Fibroblast of villous mesenchyme (primary cell): ENCODE results near the gene ABCA9. TPM values are rescaled to one million over a fixed set of nuclear protein-coding genes. Genes with fewer than 3 reads are reported as not detected.

Experiments used
- DNase-seq: peaks from one replicate; pipeline ENCODE4 v3.0.0-alpha.2; 2010; ENCODE audit warnings: low read depth
- H3K4me3 ChIP-seq: 2 replicates; pipeline ENCODE4 v1.5.1; 2011; ENCODE audit warnings: low read depth, mild to moderate bottlenecking, low read length
- CTCF ChIP-seq: IDR thresholded peaks from 2 replicates; pipeline ENCODE4 v1.5.1; 2012; ENCODE audit warnings: low read depth, mild to moderate bottlenecking, low read length; ENCODE audit not compliant: insufficient read depth
- total RNA-seq: library from RNA; depleted of rRNA; stranded (reverse); fragments of >200 nt; gene quantifications from 2 replicates; pipeline ENCODE4 v1.2.3, GENCODE V29; 2012

Gene ABCA9
- total RNA-seq, 1 donor = 2.2 TPM

DNA sequence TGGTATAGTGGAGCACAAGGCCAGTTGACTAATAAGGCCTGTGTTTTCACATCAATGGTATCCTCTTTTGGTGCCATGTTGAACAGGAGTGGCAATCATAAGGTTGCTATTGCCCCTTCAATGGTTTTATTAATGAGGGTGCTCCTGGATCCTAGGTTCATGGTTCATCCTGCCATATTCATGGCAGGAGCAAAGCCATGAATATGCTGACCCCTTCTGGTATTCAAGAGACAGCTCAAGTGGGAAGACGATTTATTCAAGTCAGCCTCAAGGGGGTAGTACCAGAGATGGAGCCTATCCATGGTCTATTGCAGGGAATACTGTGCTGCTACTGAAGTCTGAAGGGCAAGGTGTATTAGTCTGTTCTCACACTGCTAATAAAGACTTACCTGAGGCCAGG is 2.6 kb downstream of the ABCA9 start:
- no peak overlapping the region for H3K4me3 ChIP-seq
- peak; percentile 15 for TF ChIP-seq CTCF
- no peak for DNase-seq

DNA sequence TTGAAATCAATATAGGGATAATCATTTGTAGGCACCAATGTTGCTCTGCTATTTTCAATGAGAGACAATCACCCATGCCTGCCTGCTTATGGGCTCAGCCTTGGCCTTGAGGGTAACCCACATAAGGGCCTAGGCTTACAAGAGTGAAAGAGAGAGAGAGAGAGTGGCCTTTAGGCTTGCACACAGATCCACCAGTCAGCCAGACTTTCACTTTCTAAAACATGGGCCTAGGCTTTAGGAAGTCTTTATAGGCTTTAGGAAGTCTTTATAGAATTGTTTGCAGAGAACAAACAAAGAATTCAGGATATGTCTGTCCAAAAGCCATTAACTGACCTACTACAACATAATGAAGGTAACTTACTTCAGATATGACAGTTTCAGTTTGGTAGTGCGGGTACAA is 3.4 kb downstream of the ABCA9 start:
- no peak overlapping the region for H3K4me3 ChIP-seq
- no peak for DNase-seq
- no peak for TF ChIP-seq CTCF

DNA sequence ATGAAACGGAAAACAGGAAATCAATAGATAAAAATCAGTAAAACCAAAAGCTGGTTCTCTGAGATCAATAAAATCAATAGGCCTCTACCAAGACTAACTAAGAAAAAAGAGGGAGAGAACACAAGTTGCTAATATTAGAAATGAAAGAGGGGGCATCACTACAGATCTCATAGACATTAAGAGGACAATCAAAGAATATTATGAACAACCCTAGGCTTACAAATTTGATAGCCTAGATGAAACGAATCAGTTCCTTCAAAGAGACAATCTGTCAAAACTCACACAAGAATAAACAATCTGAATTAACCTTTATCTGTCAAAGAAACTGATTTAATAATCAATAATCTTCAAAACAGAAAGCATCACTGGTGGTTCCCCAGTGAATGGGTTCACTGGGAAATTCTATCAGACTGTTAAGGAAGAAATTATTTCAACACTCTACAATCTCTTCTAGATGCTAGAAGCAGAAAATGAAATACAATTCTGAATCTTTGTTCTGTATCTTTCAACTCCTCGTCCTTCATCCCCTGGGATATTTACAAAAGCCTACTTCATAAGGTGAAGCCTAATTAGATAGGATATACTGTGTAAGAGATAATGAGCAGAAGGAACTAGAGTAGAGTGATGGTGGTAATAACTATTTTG is 4.4 kb downstream of the ABCA9 start:
- DNase-seq = no peak
- no peak for TF ChIP-seq CTCF
- H3K4me3 ChIP-seq = no peak overlapping the region

GRCh38 chr17:69055334-69055733 is 5.4 kb downstream of the ABCA9 start:
- no peak for DNase-seq
- TF ChIP-seq CTCF = no peak
- no peak overlapping the region for H3K4me3 ChIP-seq

DNA sequence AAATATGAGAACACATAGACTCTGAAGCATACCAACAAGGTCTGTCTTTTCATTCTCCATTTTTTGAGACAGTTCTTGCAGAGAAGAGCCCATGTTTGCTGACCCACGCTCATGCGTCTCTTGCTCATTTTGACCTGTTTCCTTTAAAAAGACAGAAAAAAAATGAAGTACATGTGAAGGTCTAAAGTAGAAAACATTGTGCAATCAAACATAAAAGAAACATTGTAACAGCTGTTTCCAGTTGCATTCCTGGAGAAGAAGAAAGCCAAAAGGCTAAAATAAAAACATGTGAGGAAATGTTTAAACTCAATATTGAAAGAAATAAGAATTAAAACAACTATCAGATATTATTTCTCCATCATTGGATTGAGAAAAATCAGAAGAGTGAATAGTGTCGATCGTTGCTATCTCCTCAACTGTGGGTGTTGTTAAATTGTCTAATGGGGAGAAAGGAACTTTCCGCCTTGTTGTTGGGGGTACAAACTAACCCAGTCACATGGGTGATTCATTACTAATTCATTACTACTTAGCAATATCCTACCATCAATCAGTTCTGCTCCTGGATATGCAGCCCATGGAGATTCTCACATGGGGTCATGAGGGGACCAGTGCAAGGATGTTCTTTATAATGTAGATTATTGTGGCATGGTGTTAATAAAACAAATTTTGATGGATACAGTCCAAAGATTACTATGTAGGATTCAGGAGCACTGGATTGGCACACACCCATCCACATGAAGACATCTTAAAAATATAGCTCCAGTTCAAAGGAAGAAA is 9.5 kb downstream of the ABCA9 start:
- DNase-seq = peak; percentile 85
- TF ChIP-seq CTCF = no peak
- no peak overlapping the region for H3K4me3 ChIP-seq

GRCh38 chr17:69048634-69049033 is 12.1 kb downstream of the ABCA9 start:
- H3K4me3 ChIP-seq = no peak overlapping the region
- no peak for DNase-seq
- no peak for TF ChIP-seq CTCF
